ENCODE measurements around the gene DHX58.

DHX58 gene

GRCh38 chr17:42112552-42113176, at the start of gene DHX58:
TSS of gene DHX58 (minus strand) at chr17:42112714. CDS start at chr17:42111892, 822 bp downstream.
- TF ChIP-seq USF1 (IDR thresholded peaks at IDR 0.05) (peak; percentile 58), EGR1 (IDR thresholded peaks at IDR 0.05) (no peak), MAX (IDR thresholded peaks at IDR 0.05) (no peak), YY1 (IDR thresholded peaks at IDR 0.05; ENCODE audit: low read depth) (no peak), EP300 (IDR thresholded peaks at IDR 0.05; ENCODE audit: borderline replicate concordance) (no peak)

GRCh38 chr17:42160531-42160910, 48.0 kb upstream of the DHX58 start:
- no peak for TF ChIP-seq TEAD4 (IDR thresholded peaks at IDR 0.05)
- no peak for TF ChIP-seq NFIC (IDR thresholded peaks at IDR 0.05)
- TF ChIP-seq RAD21 (IDR thresholded peaks at IDR 0.05; ENCODE audit: low read depth), result no peak
- TF ChIP-seq ZBTB7A (IDR thresholded peaks at IDR 0.05; ENCODE audit: low read depth), result no peak
- no peak for TF ChIP-seq EGR1 (IDR thresholded peaks at IDR 0.05)
- no peak for TF ChIP-seq TAF1 (IDR thresholded peaks at IDR 0.05; ENCODE audit: low read depth)
- no peak for TF ChIP-seq TCF12 (IDR thresholded peaks at IDR 0.05; ENCODE audit: low read depth)
- no peak for TF ChIP-seq USF1 (IDR thresholded peaks at IDR 0.05)
- no peak for TF ChIP-seq REST (IDR thresholded peaks at IDR 0.05; ENCODE audit: low read depth)

- no peak for TF ChIP-seq MAX (IDR thresholded peaks at IDR 0.05)
- TF ChIP-seq EGR1 (IDR thresholded peaks at IDR 0.05), result no peak
- no peak for TF ChIP-seq REST (IDR thresholded peaks at IDR 0.05; ENCODE audit: low read depth)
- no peak for TF ChIP-seq FOXM1 (IDR thresholded peaks at IDR 0.05; ENCODE audit: borderline replicate concordance, low read depth)
- no peak for TF ChIP-seq NFIC (IDR thresholded peaks at IDR 0.05)
- TF ChIP-seq YY1 (IDR thresholded peaks at IDR 0.05; ENCODE audit: low read depth), result no peak
- no peak for TF ChIP-seq TAF1 (IDR thresholded peaks at IDR 0.05; ENCODE audit: low read depth)
- no peak for TF ChIP-seq CEBPB (IDR thresholded peaks at IDR 0.05)
- no peak for TF ChIP-seq TCF12 (IDR thresholded peaks at IDR 0.05; ENCODE audit: low read depth)
- no peak for TF ChIP-seq USF1 (IDR thresholded peaks at IDR 0.05)
- no peak for TF ChIP-seq ZBTB7A (IDR thresholded peaks at IDR 0.05; ENCODE audit: low read depth)
- TF ChIP-seq EP300 (IDR thresholded peaks at IDR 0.05; ENCODE audit: borderline replicate concordance), result no peak
- TF ChIP-seq CREB1 (IDR thresholded peaks at IDR 0.05; ENCODE audit: low read depth), result no peak
- no peak for TF ChIP-seq TEAD4 (IDR thresholded peaks at IDR 0.05)
- TF ChIP-seq RAD21 (IDR thresholded peaks at IDR 0.05; ENCODE audit: low read depth), result no peak
These were observed 47.4 kb upstream of the DHX58 start for GRCh38 chr17:42159796-42160530.

GRCh38 chr17:42155614-42156045, 43.1 kb upstream of the DHX58 start:
- TF ChIP-seq EP300 (IDR thresholded peaks at IDR 0.05; ENCODE audit: borderline replicate concordance) (no peak), REST (IDR thresholded peaks at IDR 0.05; ENCODE audit: low read depth) (no peak), YY1 (IDR thresholded peaks at IDR 0.05; ENCODE audit: low read depth) (no peak), CEBPB (IDR thresholded peaks at IDR 0.05) (no peak), RAD21 (IDR thresholded peaks at IDR 0.05; ENCODE audit: low read depth) (no peak), NFIC (IDR thresholded peaks at IDR 0.05) (no peak), CREB1 (IDR thresholded peaks at IDR 0.05; ENCODE audit: low read depth) (no peak), USF1 (IDR thresholded peaks at IDR 0.05) (no peak), FOXM1 (IDR thresholded peaks at IDR 0.05; ENCODE audit: borderline replicate concordance, low read depth) (no peak), ZBTB7A (IDR thresholded peaks at IDR 0.05; ENCODE audit: low read depth) (no peak), TAF1 (IDR thresholded peaks at IDR 0.05; ENCODE audit: low read depth) (no peak), TCF12 (IDR thresholded peaks at IDR 0.05; ENCODE audit: low read depth) (no peak), TEAD4 (IDR thresholded peaks at IDR 0.05) (no peak), MAX (IDR thresholded peaks at IDR 0.05) (no peak), EGR1 (IDR thresholded peaks at IDR 0.05) (no peak)
